ENCODE results near the gene ADGRB3.
"Not testable (repeated sequence)": the region's sequence is repeated elsewhere in the genome, so short reads cannot be mapped to it uniquely, and the experiment has no call there.

ADGRB3 gene

GRCh38 chr6:68919537-68919936 lies 284.5 kb downstream of the ADGRB3 start:
- no peak for DNase-seq (ENCODE audit: low read depth in 2 of 2)

GRCh38 chr6:68941345-68941744 lies 306.3 kb downstream of the ADGRB3 start:
- no peak for DNase-seq (ENCODE audit: low read depth in 2 of 2)

DNA sequence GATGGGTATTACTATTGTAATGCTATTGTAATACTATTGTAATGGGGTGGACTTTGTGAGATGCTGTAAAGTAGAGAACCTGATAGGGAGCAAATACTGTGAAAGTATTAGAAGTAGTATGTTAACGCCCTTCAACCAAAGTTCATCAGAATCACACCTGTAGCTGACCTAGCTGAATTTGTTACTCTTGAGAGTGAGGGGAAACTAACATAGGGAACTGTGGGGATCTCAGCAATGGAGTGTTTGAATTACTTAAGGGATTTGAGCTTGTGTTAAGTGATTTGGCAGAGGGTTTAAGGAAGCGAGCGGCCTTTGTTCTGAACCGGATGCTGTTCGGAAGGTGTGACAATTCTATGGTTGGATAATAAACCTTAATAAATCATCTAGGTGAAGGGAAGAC lies 312.6 kb downstream of the ADGRB3 start:
- no peak for DNase-seq (ENCODE audit: low read depth in 2 of 2)

DNA sequence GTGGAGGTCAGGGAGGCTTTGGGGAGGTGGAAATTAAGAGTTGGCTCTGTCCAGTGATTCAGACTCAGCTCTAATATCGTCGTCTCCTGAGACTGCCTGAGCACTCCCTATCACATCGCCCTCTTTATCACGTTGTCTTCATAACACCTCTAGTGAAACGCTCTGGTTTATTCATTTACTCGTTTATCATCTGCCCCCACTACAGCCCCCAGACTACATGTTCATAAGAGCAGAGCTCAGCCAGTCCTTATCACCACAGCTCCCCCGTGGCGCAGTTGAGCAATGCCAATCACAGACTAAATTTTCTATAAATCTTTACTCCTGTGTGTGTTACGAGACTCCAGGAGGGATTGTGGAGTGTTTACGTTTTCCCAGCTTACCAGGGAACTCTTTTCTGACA lies 316.2 kb downstream of the ADGRB3 start:
- DNase-seq (ENCODE audit: low read depth in 2 of 2) = no peak

DNA sequence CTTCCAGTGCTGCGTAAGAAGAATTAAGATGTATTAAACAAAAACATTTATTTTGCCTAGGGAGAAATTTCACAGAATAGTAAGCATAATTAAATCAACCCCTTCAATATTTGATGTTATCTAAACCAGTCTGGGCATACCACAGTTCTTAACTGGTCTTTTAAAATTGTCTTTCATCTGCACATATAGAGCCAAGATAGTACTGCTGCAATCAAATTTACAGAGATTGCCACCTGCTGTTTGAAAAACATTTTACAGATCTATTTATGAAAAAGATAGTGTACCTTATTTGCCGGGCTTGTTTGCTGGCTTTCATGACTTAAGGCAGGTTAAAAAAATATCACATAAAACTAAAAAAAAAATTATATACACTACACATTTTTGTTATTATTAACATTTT lies 323.2 kb downstream of the ADGRB3 start:
- no peak for DNase-seq (ENCODE audit: low read depth in 2 of 2)

DNA sequence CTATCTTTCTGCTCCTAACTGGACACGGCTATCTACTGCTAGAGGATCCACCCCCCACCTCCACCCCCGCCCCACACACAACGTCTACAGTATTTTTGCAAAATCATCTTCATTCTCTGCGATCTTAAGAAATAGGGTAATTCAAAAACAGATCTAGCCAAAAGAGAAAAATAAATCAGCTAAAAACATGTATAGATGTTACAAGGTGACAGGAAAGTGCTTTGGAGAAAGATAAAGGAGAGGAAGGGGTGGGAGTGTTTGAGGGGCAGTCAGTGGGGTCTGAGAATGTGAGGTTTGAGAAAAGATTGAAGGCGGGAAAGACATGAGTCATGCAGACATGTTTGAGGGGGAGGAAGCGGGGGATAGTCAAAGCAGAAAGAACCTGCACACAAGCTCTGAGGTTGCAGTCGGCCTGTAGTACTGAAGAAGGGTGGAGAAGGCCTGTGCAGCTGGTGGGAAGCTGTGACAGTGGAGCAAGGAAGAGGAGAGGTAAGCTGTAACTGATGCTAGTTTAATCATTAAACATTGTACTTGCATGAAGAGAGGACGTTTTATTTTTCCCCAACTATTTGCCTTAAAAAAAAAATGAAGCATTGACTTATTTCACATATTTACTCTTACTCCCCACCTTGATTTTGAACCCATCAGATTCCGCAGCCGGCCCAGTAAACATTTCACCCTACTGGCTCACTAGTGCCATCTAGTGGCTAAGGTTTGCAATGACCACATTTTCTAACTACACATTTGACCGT lies 332.6 kb downstream of the ADGRB3 start:
- no peak for DNase-seq (ENCODE audit: low read depth in 2 of 2)

DNA sequence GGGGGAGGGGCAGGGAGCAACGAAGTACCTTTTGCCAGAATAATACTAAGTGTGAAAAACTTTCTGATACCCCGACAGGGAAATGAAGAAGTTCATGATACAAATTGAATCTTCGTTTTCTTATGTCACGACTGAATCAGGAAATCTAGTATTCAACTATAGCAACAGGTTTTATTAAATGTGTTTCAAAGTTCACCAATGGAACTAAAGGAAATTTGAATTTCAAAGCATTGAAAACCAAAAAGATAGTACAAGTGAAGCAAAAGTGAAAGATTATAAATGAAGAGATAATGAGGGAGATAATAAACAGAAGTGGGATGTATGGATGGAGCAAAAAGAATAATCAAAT lies 333.2 kb downstream of the ADGRB3 start:
- no peak for DNase-seq (ENCODE audit: low read depth in 2 of 2)

DNA sequence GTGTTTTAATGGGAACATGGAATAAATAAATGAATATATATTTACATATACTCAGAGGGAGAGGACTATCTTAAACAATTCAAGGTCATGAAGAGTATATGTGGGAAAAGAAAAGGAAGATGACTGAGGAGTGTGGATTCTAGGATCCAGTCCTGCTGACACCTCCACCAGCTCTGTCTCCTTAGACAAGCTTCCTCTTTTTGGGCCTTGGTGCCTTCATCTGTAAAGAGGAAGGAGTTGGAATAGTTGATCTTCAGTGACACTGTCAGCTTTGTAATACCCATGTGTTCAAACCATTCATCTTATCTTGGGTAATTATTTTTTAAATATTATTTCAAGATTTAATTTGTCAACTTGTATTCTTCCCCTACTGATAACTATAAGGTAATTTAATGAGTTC lies 338.0 kb downstream of the ADGRB3 start:
- DNase-seq (ENCODE audit: low read depth in 2 of 2) = no peak

DNA sequence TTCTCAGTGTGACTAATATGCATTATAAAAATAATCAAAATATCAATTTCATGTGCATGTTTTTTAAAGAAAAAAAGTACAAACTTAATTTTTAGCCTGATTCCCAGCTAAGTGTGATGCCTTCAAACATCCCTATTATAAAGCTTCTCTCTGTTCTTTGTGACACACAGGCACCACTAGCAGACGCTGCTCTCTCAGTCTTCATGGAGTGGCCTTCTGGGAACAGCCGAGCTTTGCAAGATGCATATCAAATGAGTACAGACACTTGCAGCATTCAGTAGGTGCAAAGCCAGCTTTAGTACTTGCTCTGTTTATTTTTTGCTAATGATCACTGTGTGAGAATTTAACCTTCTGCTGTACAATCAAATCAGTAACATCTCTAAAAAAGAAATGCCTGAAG lies 340.0 kb downstream of the ADGRB3 start:
- no peak for DNase-seq (ENCODE audit: low read depth in 2 of 2)

GRCh38 chr6:68975816-68976215 lies 340.7 kb downstream of the ADGRB3 start:
- DNase-seq (ENCODE audit: low read depth in 2 of 2) = no peak

GRCh38 chr6:68976260-68976659 lies 341.2 kb downstream of the ADGRB3 start:
- no peak for DNase-seq (ENCODE audit: low read depth in 2 of 2)

GRCh38 chr6:68978411-68978810 lies 343.3 kb downstream of the ADGRB3 start:
- no peak for DNase-seq (ENCODE audit: low read depth in 2 of 2)

DNA sequence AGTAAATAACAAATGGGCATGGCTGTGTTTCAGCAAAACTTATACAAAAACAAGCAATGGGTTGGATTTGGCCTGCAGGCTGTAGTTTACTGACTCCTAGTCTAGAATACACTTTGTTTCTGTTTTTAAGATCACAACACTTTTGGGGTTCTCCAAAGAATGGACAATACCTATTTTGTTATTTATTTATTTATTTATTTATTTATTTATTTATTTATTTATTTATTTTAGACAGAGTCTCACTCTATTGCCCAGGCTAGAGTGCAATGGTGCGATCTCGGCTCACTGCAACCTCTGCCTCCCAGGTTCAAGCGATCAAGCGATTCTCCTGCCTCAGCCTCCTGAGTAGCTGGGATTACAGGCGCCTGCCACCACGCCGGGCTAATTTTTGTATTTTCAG lies 346.6 kb downstream of the ADGRB3 start:
- DNase-seq (ENCODE audit: low read depth in 2 of 2) = not testable (repeated sequence)

DNA sequence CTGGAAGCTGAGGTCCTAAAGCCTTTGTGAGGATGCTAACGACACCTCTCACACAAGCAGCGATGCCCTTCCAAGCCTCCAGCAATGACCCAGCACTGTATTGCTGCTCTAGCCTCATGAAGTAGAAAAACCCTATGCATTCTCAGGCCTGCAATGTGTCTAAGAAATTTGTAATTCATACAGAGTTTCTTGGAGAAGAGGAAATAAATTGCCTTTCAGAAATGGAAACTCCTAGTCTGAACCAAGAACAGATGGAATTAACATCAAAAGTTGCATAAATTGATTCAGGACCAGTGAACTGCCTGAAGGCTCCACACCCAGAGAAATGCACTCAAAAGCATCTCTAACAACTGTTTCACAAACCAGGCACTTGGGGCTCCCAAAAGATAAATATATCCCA lies 353.6 kb downstream of the ADGRB3 start:
- no peak for DNase-seq (ENCODE audit: low read depth in 2 of 2)

DNA sequence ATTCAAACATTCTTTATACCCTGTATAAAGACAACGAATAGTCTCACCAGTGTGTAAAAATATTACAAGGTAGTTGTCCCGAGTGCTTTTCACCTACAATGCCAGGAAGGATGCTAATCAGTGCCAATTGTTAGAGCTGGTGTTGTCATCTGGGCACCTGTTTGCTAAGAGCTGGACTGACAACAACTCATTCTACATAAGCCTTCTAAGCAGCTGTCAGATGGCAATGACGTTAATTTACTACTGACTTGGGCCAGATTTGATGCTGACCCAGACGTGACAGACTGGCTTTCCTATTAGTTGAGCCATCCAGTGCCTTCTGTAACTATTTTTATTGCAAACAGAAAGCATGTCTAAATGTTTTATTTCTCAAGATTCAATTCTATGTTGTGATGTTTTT lies 355.2 kb downstream of the ADGRB3 start:
- DNase-seq (ENCODE audit: low read depth in 2 of 2) = no peak

GRCh38 chr6:68993911-68994310 lies 358.8 kb downstream of the ADGRB3 start:
- DNase-seq (ENCODE audit: low read depth in 2 of 2) = no peak

DNA sequence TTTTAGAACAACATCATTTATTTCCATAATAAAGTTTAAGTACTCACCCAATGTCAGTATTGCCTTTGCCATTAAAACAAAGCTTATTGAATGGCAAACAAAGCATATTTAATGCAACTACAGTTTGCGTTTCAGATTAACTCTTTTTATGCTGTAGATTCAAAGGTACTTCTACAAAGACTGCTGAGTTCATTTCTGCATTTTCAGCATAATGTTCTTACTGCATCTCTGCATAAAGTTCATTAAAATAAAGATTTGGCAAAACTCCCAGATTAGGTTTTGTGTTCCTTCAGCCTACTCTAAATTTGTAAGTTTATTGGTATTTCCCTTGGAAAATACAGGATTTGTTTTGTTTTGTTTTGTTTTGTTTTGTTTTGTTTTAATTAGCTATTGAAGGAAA lies 359.4 kb downstream of the ADGRB3 start:
- DNase-seq (ENCODE audit: low read depth in 2 of 2) = no peak

- no peak for DNase-seq (ENCODE audit: low read depth in 2 of 2)
These were observed 370.1 kb downstream of the ADGRB3 start for GRCh38 chr6:69005199-69005598.

DNA sequence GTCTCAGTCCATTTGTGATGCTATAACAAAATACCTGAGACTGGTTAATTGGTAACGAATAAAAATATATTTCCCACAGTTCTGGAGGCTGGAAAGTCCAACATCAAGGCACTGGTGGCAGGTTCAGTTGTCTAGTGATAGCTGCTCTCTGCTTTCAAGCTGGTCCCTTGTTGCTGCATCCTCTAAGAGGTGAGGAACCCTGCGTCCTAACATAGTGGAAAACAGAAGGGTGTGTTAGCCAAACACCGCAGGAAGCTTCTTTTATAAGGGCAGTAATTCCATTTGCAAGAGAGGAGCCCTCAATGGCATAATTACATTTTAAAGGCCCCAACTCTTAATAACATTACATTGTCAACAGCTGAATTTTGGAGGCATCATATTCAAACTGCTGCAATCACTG lies 372.7 kb downstream of the ADGRB3 start:
- no peak for DNase-seq (ENCODE audit: low read depth in 2 of 2)

- no peak for DNase-seq (ENCODE audit: low read depth in 2 of 2)
These were observed 377.1 kb downstream of the ADGRB3 start for GRCh38 chr6:69012211-69012610.

GRCh38 chr6:69012876-69013275 lies 377.8 kb downstream of the ADGRB3 start:
- DNase-seq (ENCODE audit: low read depth in 2 of 2) = no peak

DNA sequence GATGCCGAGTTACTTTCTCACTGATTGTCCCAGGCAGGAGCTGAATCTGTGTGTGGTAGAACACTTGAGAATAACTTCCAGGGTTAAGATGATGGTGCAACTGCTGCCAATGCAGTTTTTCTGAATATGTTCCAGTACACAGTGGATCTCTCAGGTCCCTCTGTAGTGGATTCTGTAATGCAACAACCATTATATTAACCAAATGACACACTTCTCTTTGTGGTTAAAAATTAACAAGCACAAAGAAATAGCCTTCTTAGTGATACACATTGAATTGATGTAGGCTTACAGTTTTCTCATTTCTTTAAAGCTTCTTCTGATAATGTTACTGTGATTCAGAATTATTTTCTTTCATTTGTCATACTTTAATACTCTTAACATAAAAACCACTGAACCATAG lies 383.8 kb downstream of the ADGRB3 start:
- DNase-seq (ENCODE audit: low read depth in 2 of 2) = no peak

GRCh38 chr6:69019832-69020231 lies 384.8 kb downstream of the ADGRB3 start:
- DNase-seq (ENCODE audit: low read depth in 2 of 2) = no peak

DNA sequence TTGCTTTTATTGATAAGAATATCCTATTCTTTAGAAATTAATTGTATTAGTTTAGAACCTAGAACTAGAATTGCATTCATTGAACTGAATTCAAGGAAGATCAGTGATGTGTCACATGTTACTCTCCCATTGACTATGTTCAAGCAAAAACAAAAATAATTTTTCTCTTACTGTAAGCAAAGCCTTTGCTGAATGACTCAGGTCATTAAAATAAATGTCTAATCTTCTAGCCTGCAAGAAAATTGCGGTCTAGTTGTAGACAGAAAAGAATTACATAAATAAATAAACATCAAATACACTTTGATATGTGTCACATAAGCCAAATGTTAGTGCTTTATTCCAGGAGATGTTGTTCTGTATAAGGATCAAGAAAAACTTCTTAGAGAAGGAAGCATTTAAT lies 387.9 kb downstream of the ADGRB3 start:
- no peak for DNase-seq (ENCODE audit: low read depth in 2 of 2)

Measured in stimulated activated CD8-positive, alpha-beta memory T cell treated with anti-CD3 and anti-CD28 coated beads, Interleukin-15, amount 100 ng/mL, for 4 hours (primary cell).